Endothelial cell (in vitro differentiated cells): ENCODE results near the gene SEMA4D. TPM values are rescaled to one million over a fixed set of nuclear protein-coding genes. Genes with fewer than 3 reads are reported as not detected.

Experiments
- DNase-seq: peaks from one replicate; pipeline ENCODE4 v3.0.0; 2021; ENCODE audit warnings: low spot score
- H3K27ac Mint-ChIP-seq: one replicate; pipeline ENCODE4 v1.8.0; 2021; ENCODE audit warnings: mixed read lengths, inconsistent platforms; ENCODE audit not compliant: unreplicated experiment
- H3K27me3 Mint-ChIP-seq: one replicate; pipeline ENCODE4 v1.8.0; 2021; ENCODE audit warnings: mild to moderate bottlenecking, moderate library complexity, mixed read lengths, inconsistent platforms; ENCODE audit not compliant: unreplicated experiment
- H3K36me3 Mint-ChIP-seq: one replicate; pipeline ENCODE4 v1.8.0; 2021; ENCODE audit warnings: mild to moderate bottlenecking, low read depth, mixed read lengths, inconsistent platforms; ENCODE audit not compliant: unreplicated experiment
- H3K4me1 Mint-ChIP-seq: one replicate; pipeline ENCODE4 v1.8.0; 2021; ENCODE audit warnings: mild to moderate bottlenecking, mixed read lengths, inconsistent platforms; ENCODE audit not compliant: unreplicated experiment
- H3K4me3 Mint-ChIP-seq: one replicate; pipeline ENCODE4 v1.8.0; 2021; ENCODE audit warnings: mild to moderate bottlenecking, mixed read lengths, inconsistent platforms; ENCODE audit not compliant: unreplicated experiment
- H3K9me3 Mint-ChIP-seq: one replicate; pipeline ENCODE4 v1.8.0; 2021; ENCODE audit warnings: mixed read lengths, inconsistent platforms; ENCODE audit not compliant: unreplicated experiment
- total RNA-seq: library from RNA; stranded (reverse); fragmentation: NEBNext Ultra II Directional; extraction: Animal tissue kit (Norgen Biotek cat#: 25700); gene quantifications from one replicate; pipeline ENCODE4 v1.2.1, GENCODE V29; 2021; ENCODE audit not compliant: unreplicated experiment
- TF ChIP-seq, protein P1 (sequence below): fragments of 200-600 bp; sonication (generic); IDR thresholded peaks from one replicate; pipeline ENCODE4 v1.5.0; 2021; ENCODE audit warnings: antibody characterized with exemption; ENCODE audit not compliant: unreplicated experiment

The SEMA4D gene
- total RNA-seq, 1 donor from 2014 or later: 14.8 TPM

DNA sequence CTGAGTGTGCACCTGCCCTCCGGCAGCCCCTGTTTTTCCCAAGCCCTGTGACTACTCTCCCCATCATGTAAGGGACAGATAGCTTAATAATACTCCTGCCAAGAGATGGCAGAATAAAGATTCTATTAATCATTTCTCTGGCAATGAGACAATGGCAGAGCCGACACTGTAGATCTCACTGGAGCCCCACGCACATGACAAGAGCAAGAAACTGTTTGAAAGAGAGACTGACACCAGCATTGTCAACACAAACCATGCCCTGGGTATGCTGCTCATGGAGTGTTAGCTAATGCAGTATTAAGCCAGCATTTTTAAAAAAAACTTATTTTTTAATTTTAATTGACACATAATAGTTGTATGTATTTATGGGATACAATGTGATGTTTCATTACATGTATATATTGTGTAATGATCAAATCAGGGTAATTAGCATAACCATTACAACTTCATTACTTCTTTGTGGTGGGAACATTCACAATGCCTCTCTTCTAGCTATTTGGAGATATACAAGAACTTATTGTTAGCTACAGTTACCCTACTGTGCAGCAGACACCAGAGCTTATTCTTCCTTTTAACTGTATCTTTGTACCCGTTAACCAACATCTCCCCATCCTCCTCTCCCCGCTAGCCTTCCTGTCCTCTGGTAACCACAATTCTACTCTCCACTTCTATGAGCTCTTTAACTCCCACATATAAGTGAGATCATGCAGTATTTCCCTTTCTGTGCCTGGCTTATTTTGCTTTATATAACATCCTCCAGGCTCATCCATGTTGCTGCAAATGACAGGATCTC is 31.5 kb upstream of the SEMA4D start:
- DNase-seq: no peak
- H3K36me3 Mint-ChIP-seq: no peaks in the 10 kb centered on the region
- no peaks in the 10 kb centered on the region for H3K9me3 Mint-ChIP-seq
- peaks cover 5% of the 10 kb centered on the region for H3K4me1 Mint-ChIP-seq
- H3K27me3 Mint-ChIP-seq: peaks cover 1% of the 10 kb centered on the region
- no peak overlapping the region for H3K4me3 Mint-ChIP-seq
- TF ChIP-seq, protein P1, sequence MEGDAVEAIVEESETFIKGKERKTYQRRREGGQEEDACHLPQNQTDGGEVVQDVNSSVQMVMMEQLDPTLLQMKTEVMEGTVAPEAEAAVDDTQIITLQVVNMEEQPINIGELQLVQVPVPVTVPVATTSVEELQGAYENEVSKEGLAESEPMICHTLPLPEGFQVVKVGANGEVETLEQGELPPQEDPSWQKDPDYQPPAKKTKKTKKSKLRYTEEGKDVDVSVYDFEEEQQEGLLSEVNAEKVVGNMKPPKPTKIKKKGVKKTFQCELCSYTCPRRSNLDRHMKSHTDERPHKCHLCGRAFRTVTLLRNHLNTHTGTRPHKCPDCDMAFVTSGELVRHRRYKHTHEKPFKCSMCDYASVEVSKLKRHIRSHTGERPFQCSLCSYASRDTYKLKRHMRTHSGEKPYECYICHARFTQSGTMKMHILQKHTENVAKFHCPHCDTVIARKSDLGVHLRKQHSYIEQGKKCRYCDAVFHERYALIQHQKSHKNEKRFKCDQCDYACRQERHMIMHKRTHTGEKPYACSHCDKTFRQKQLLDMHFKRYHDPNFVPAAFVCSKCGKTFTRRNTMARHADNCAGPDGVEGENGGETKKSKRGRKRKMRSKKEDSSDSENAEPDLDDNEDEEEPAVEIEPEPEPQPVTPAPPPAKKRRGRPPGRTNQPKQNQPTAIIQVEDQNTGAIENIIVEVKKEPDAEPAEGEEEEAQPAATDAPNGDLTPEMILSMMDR: no peak
- no peak overlapping the region for H3K27ac Mint-ChIP-seq

DNA sequence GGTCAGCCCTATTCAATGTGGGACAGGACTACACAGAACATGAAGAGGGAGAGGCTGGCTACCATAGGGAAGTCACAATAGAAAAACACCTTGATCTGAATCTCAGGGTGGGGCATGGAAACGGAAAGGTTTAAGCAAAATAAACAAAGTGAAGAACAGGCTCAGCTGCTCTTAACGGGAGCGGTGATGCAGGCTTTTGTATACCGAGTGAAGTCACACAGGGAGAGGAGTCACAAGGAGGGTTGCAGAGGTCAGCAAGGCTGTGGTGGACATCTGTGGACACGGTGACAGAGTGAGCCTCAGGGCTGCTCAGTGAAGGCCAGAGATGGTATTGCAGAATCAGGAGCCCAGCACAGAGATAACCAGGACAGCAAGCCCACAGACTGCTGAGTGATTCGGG is 30.6 kb upstream of the SEMA4D start:
- no peak overlapping the region for H3K4me3 Mint-ChIP-seq
- DNase-seq: no peak
- peaks cover 14% of the 10 kb centered on the region for H3K4me1 Mint-ChIP-seq
- no peaks in the 10 kb centered on the region for H3K9me3 Mint-ChIP-seq
- peaks cover 3% of the 10 kb centered on the region for H3K27me3 Mint-ChIP-seq
- TF ChIP-seq, protein P1: no peak
- H3K27ac Mint-ChIP-seq: no peak overlapping the region
- no peaks in the 10 kb centered on the region for H3K36me3 Mint-ChIP-seq

DNA sequence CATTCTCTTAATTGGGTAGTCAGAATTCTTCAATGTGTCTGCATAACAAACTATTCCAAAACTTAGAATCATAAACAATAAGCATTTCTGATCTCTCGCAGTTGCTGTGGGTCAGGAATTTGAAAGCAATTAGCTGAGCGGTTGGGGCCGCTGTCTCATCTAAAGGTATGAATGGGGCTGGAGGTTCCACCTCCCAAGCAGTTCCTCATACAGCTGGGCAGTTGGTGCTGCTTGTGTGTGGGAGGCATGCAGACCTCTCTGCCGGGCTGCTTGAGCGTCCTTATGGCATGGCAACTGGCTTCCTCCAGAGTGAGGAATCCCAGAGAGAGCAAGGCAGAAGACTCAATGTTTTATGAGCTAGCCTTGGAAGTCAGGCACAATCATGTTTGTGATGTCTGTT is 30.2 kb upstream of the SEMA4D start:
- no peaks in the 10 kb centered on the region for H3K36me3 Mint-ChIP-seq
- H3K9me3 Mint-ChIP-seq: no peaks in the 10 kb centered on the region
- TF ChIP-seq, protein P1: no peak
- peaks cover 3% of the 10 kb centered on the region for H3K27me3 Mint-ChIP-seq
- DNase-seq: no peak
- H3K4me3 Mint-ChIP-seq: no peak overlapping the region
- H3K27ac Mint-ChIP-seq: no peak overlapping the region
- peaks cover 18% of the 10 kb centered on the region for H3K4me1 Mint-ChIP-seq

DNA sequence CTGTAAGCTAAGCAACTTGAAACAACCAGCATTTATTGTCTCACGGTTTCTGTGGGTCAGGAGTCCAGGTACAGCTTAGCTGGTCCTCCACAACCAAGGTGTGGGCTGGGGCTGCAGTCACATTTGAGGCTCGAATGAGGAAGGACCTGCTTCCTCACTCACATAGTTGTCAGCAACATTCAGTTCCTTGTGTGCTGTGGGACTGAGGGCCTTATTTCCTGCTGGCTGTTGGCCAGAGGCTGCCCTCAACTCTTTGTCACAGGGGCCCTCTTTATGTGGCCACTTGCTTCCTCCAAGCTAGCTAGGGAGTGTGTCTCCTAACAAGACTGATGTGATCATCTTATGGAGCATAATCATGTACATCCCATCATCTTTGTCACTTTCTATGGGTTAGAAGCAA is 29.2 kb upstream of the SEMA4D start:
- Mint-ChIP-seq H3K36me3 (no peaks in the 10 kb centered on the region), H3K9me3 (no peaks in the 10 kb centered on the region), H3K27ac (no peak overlapping the region), H3K27me3 (peaks cover 3% of the 10 kb centered on the region), H3K4me1 (peaks cover 27% of the 10 kb centered on the region), H3K4me3 (no peak overlapping the region)
- no peak for DNase-seq
- TF ChIP-seq, protein P1: no peak

DNA sequence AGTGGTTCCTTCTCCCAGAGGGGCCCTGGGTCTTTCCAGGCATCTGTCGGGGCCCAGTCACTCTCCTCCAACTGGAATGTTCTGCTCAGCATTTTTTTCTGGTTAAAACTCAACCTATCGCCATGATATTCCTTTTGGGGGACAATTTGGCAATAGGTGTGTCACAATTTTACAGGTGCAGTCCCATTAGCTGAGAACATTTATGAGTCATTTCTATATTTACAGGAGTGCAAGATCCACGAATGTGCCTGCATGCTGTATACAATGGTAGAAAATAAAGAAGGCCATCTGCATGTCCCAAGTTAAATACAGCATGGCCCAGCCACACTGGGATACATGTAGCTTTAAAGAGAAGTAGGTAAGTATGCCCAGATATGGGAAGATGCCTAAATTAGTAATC is 28.8 kb upstream of the SEMA4D start:
- Mint-ChIP-seq H3K27ac (no peak overlapping the region), H3K4me3 (no peak overlapping the region), H3K4me1 (peaks cover 29% of the 10 kb centered on the region), H3K9me3 (no peaks in the 10 kb centered on the region), H3K27me3 (peaks cover 3% of the 10 kb centered on the region), H3K36me3 (no peaks in the 10 kb centered on the region)
- TF ChIP-seq, protein P1: no peak
- DNase-seq: no peak
